PFSK-1 (cell line): ENCODE data around the gene DENND4B.

Experiments used
- FOXP2 ChIP-seq: optimal IDR thresholded peaks from 2 replicates; pipeline ENCODE3; 2011; ENCODE audit warnings: borderline replicate concordance, control low read depth, inconsistent platforms; ENCODE audit not compliant: insufficient read depth; ENCODE audit errors: extremely low read length, extremely low read depth
- POLR2AphosphoS5 ChIP-seq: IDR thresholded peaks from 2 replicates; pipeline ENCODE4 v1.6.1; 2012; ENCODE audit warnings: low read depth, mild to moderate bottlenecking, control low read depth, low read length, moderate library complexity
- REST ChIP-seq, 2 experiments: IDR thresholded peaks; 2 replicates each; pipeline versions ENCODE4 v1.6.1 to v1.8.0; 2011 to 2012; ENCODE audit warnings: low read depth in 2 of 2, low read length in 2 of 2, control low read depth in 1 of 2, inconsistent platforms in 1 of 2, mild to moderate bottlenecking in 1 of 2, moderate library complexity in 1 of 2; ENCODE audit not compliant: insufficient read depth in 1 of 2
- SIN3A ChIP-seq: IDR thresholded peaks from 2 replicates; pipeline ENCODE4 v1.6.1; 2012; ENCODE audit warnings: mild to moderate bottlenecking, low read length, moderate library complexity, borderline replicate concordance; ENCODE audit not compliant: insufficient read depth
- TAF1 ChIP-seq: IDR thresholded peaks from 2 replicates; pipeline ENCODE4 v1.6.1; 2012; ENCODE audit warnings: low read length, control low read depth, borderline replicate concordance; ENCODE audit not compliant: insufficient read depth

- TF ChIP-seq POLR2AphosphoS5 (no peak; the same call in 1 of the 2 replicates), TAF1 (no peak), REST (IDR thresholded peaks at IDR 0.05; ENCODE audit: insufficient read depth in 1 of 2, low read depth in 2 of 2, low read length in 2 of 2) (no peak), SIN3A (no peak), FOXP2 (no peak)
Observed at GRCh38 chr1:153991806-153992205, 45.3 kb upstream of the DENND4B start.
